Measurements from ENCODE around the gene CCR7. TPM values are rescaled to one million over a fixed set of nuclear protein-coding genes. Genes with fewer than 3 reads are reported as not detected.

The CCR7 gene
- total and polyA plus RNA-seq, 2 of the 8 experiments (the other 6 are each of a cell fraction or from before 2014, with no cell fraction given): 0.12 to 0.17 TPM

DNA sequence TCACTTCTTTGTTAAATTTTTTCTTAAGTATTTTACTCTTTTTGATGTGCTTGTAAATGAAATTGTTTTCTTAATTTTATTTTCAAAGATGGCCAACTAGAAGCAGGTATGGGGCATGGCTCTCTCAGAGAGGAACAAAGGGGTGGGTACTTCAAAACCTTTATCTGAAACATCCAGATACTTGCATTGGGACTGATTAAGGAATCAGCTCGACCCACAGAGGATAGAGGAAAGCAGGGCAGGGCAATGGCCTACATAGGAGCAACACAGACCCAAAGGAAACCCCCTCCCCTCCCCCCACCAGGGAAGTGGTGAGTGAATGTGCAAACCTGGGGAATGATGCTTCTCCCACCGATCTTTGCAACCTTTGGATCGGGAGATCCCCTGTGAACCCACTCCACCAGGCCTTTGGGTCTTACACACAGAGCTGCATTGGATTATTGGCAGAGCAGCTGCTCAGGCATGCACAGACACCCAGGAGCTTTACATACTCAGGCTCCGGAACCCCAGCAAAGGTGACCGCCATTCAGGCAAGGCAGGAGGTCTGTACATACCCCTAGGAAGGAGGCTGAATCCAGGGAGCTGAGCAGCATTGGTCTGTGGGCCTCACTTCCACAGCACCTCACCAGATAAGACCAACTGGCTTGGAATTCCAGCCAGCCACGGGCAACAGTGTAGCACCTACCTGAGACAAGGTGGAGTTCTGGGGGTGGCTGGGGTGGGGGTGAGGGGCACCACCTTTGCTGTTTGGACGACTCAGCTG lies 3.0 kb upstream of the CCR7 start:
- Histone ChIP-seq H3K36me3 (ENCODE audit: control insufficient read depth in 2 of 4, insufficient read depth in 4 of 4, low read length in 3 of 4) (no peaks in the 10 kb centered on the region), H3K14ac (ENCODE audit: insufficient read length) (no peak overlapping the region), H2AFZ (ENCODE audit: low read length) (no peak overlapping the region), H2BK120ac (replicated peaks; ENCODE audit: low read depth, low read length) (no peak overlapping the region), H3K23me2 (ENCODE audit: low read depth, low read length) (no peaks in the 10 kb centered on the region), H2AK5ac (ENCODE audit: low read depth, low read length) (no peak overlapping the region), H3K9me3 (ENCODE audit: insufficient read depth in 2 of 2, low read depth in 1 of 2, low read length in 1 of 2) (peaks cover 5 to 12% of the 10 kb centered on the region in 2 experiments; a peak in 2 of 4 replicates), H3K9ac (replicated peaks in 1 of 4; ENCODE audit: extremely low read depth in 1 of 4, low read depth in 3 of 4, low read length in 3 of 4) (no peak overlapping the region), H3K23ac (ENCODE audit: insufficient read length) (no peak overlapping the region), H3K4me1 (replicated peaks in 1 of 4; ENCODE audit: control insufficient read depth in 3 of 4, insufficient read depth in 4 of 4, low read length in 3 of 4) (peaks cover 0 to 7% (median 2%) of the 10 kb centered on the region in 4 experiments; a peak in 4 of 7 replicates), H3K79me1 (ENCODE audit: low read depth, low read length) (no peaks in the 10 kb centered on the region), H3K4ac (replicated peaks; ENCODE audit: insufficient read length, low read depth, low read length) (no peak overlapping the region), H3K18ac (ENCODE audit: extremely low read depth, low read length) (no peak overlapping the region), H2BK15ac (ENCODE audit: low read length) (no peak overlapping the region), H4K20me1 (replicated peaks in 1 of 2; ENCODE audit: control insufficient read depth in 1 of 2, insufficient read depth in 2 of 2, low read length in 2 of 2) (no peaks in the 10 kb centered on the region), H3K27me3 (replicated peaks in 1 of 4; ENCODE audit: control insufficient read depth in 3 of 4, extremely low read depth in 1 of 4, insufficient read depth in 3 of 4, low read length in 3 of 4) (no peaks in the 10 kb centered on the region; a peak in 1 of 7 replicates), H3K4me2 (ENCODE audit: insufficient read depth in 1 of 2, low read depth in 2 of 2, low read length in 2 of 2) (no peak overlapping the region), H3K4me3 (ENCODE audit: extremely low read depth in 1 of 4, insufficient read depth in 2 of 4, low read depth in 3 of 4, low read length in 4 of 4) (no peak overlapping the region), H4K5ac (ENCODE audit: insufficient read length, low read depth, low read length) (no peak overlapping the region), H4K91ac (replicated peaks; ENCODE audit: insufficient read length, low read length) (no peak overlapping the region), H3K79me2 (ENCODE audit: control insufficient read depth in 1 of 2, insufficient read depth in 2 of 2, low read length in 2 of 2) (no peaks in the 10 kb centered on the region), H3K56ac (replicated peaks; ENCODE audit: insufficient read length, low read depth, low read length) (no peak overlapping the region), H2BK5ac (ENCODE audit: low read depth, low read length) (no peak overlapping the region), H4K8ac (ENCODE audit: extremely low read depth, insufficient read depth, low read length) (no peak overlapping the region), H2BK20ac (ENCODE audit: low read length) (no peak overlapping the region), H2BK12ac (ENCODE audit: low read depth, low read length) (no peak overlapping the region), H3K27ac (ENCODE audit: low read depth, low read length) (no peak overlapping the region)
- FAIRE-seq (no peak), DNase-seq (ENCODE audit: low read depth in 1 of 2, low spot score in 2 of 2) (no peak)
- 94% methylated on average over 7 of the region's 7 CpGs; no CpG with 5 or more reads in 1 of the 2 experiments for WGBS, 2 experiments (ENCODE audit: extremely low coverage in 1 of 2, insufficient coverage in 1 of 2, insufficient read length in 1 of 2, insufficient replicate concordance in 2 of 2, low coverage in 1 of 2, low lambda C conversion rate in 2 of 2, missing lambda C conversion rate in 1 of 2)
- POLR2A ChIA-PET (ENCODE audit: partially characterized antibody): interaction anchor here (0.5 kb wide), 1 partner anchor 428 kb away, joined by 3 read pairs; the partner anchor contains the start of gene CASC3
- CTCF ChIA-PET (ENCODE audit: partially characterized antibody): interaction anchor here (0.8 to 2.7 kb wide), 3 partner anchors 8 to 14 kb away, joined by 3 to 9 read pairs (median 3); no protein-coding TSS in a partner anchor
- no peak for TF ChIP-seq CREB1 (IDR thresholded peaks at IDR 0.05)
- TF ChIP-seq JUND (IDR thresholded peaks at IDR 0.05; ENCODE audit: low read length): no peak
- TF ChIP-seq SUZ12 (IDR thresholded peaks at IDR 0.05; ENCODE audit: low read length): no peak
- no peak for TF ChIP-seq SIX5 (IDR thresholded peaks at IDR 0.05; ENCODE audit: low read depth, low read length)
- TF ChIP-seq CHD1 (IDR thresholded peaks at IDR 0.05; ENCODE audit: low read depth, low read length): no peak
- no peak for TF ChIP-seq KDM4A (IDR thresholded peaks at IDR 0.05; ENCODE audit: low read depth, low read length, severe bottlenecking)
